Fibroblast of lung (primary cell): ENCODE measurements around the gene ELMOD3. TPM values are rescaled to one million over a fixed set of nuclear protein-coding genes. Genes with fewer than 3 reads are reported as not detected.

Experiments
- DNase-seq, 2 donors: peaks; one replicate each; pipeline versions ENCODE4 v3.0.0 to v3.0.0-alpha.2; 2010; ENCODE audit warnings: low read depth in 2 of 2
- H2AFZ ChIP-seq: 2 replicates; pipeline ENCODE4 v1.5.1; 2012; ENCODE audit warnings: low read length, control low read depth, inconsistent platforms
- H3K27ac ChIP-seq: 2 replicates; pipeline ENCODE4 v1.5.1; 2011; ENCODE audit warnings: low read length, control low read depth; ENCODE audit not compliant: insufficient read depth
- H3K27me3 ChIP-seq: 2 replicates; pipeline ENCODE4 v1.5.1; 2011; ENCODE audit warnings: mild to moderate bottlenecking, low read length; ENCODE audit not compliant: control insufficient read depth, insufficient read depth
- H3K36me3 ChIP-seq: 2 replicates; pipeline ENCODE4 v1.5.1; 2011; ENCODE audit warnings: low read length; ENCODE audit not compliant: control insufficient read depth, insufficient read depth
- H3K4me1 ChIP-seq: 2 replicates; pipeline ENCODE4 v1.5.1; 2011; ENCODE audit warnings: low read length; ENCODE audit not compliant: control insufficient read depth, insufficient read depth; ENCODE audit errors: extremely low read depth
- H3K4me2 ChIP-seq: 2 replicates; pipeline ENCODE4 v1.5.1; 2011; ENCODE audit warnings: low read length, control low read depth; ENCODE audit not compliant: insufficient read depth; ENCODE audit errors: extremely low read depth
- H3K4me3 ChIP-seq, 4 experiments: fragments of 200-600 bp in 1 of 4; sonication (generic) in 1 of 4; replicated peaks in 1 of 4; 2 replicates each; pipeline ENCODE4 v1.5.1; 2011 to 2016; ENCODE audit warnings: low read length in 4 of 4, low read depth in 3 of 4, mild to moderate bottlenecking in 3 of 4, control low read depth in 2 of 4, inconsistent platforms in 1 of 4, mixed read lengths in 1 of 4; ENCODE audit not compliant: insufficient read depth in 1 of 4; ENCODE audit errors: control extremely low read depth in 1 of 4
- H3K79me2 ChIP-seq: 2 replicates; pipeline ENCODE4 v1.5.1; 2012; ENCODE audit warnings: mild to moderate bottlenecking, low read length, inconsistent platforms; ENCODE audit not compliant: control insufficient read depth, insufficient read depth
- H3K9ac ChIP-seq: 2 replicates; pipeline ENCODE4 v1.5.1; 2011; ENCODE audit warnings: mild to moderate bottlenecking, low read length, control low read depth; ENCODE audit not compliant: insufficient read depth
- H3K9me3 ChIP-seq: 2 replicates; pipeline ENCODE4 v1.5.1; 2012; ENCODE audit warnings: low read depth, low read length; ENCODE audit not compliant: control insufficient read depth, insufficient read depth
- H4K20me1 ChIP-seq: 2 replicates; pipeline ENCODE4 v1.5.1; 2011; ENCODE audit warnings: low read length; ENCODE audit not compliant: control insufficient read depth, insufficient read depth; ENCODE audit errors: extremely low read depth
- EZH2 ChIP-seq: IDR thresholded peaks from 2 replicates; pipeline ENCODE4 v1.5.1; 2012; ENCODE audit warnings: low read length, control low read depth, mild to moderate bottlenecking; ENCODE audit errors: missing control alignments
- polyA plus RNA-seq, 2 donors: library from polyadenylated mRNA; depleted of rRNA in 1 of 2; stranded (reverse) in 1 of 2; unstranded in 1 of 2; fragments of >200 nt; gene quantifications; 2 replicates each; pipeline ENCODE4 v1.2.1, GENCODE V29; 2011 to 2012; ENCODE audit warnings: missing spikeins in 1 of 2
- total RNA-seq: library from RNA; depleted of rRNA; stranded (reverse); fragments of >200 nt; gene quantifications from 2 replicates; pipeline ENCODE4 v1.2.1, GENCODE V29; 2014
- TF ChIP-seq, protein P1 (sequence below), 2 donors: IDR thresholded peaks in 1 of 2; conservative IDR thresholded peaks in 1 of 2; 1 replicate in 1 of 2; 2 replicates in 1 of 2; pipeline ENCODE4 v1.5.1; 2011 to 2012; ENCODE audit warnings: low read length in 2 of 2, control low read depth in 1 of 2, inconsistent platforms in 1 of 2, low read depth in 1 of 2, mild to moderate bottlenecking in 1 of 2

The ELMOD3 gene
- total and polyA plus RNA-seq, 2 donors (not counting 1 experiment from before 2014, with no cell fraction given): 13.0 to 27.9 TPM

GRCh38 chr2:85397925-85398331 lies 43.4 kb downstream of the ELMOD3 start:
- H4K20me1 ChIP-seq: no peaks in the 10 kb centered on the region
- no peaks in the 10 kb centered on the region for H3K79me2 ChIP-seq
- H3K9ac ChIP-seq: no peak overlapping the region
- no peaks in the 10 kb centered on the region for H3K9me3 ChIP-seq
- DNase-seq: no peak
- H2AFZ ChIP-seq: no peak overlapping the region
- no peaks in the 10 kb centered on the region for H3K27me3 ChIP-seq
- H3K27ac ChIP-seq: no peak overlapping the region
- no peak for TF ChIP-seq EZH2
- TF ChIP-seq, protein P1, sequence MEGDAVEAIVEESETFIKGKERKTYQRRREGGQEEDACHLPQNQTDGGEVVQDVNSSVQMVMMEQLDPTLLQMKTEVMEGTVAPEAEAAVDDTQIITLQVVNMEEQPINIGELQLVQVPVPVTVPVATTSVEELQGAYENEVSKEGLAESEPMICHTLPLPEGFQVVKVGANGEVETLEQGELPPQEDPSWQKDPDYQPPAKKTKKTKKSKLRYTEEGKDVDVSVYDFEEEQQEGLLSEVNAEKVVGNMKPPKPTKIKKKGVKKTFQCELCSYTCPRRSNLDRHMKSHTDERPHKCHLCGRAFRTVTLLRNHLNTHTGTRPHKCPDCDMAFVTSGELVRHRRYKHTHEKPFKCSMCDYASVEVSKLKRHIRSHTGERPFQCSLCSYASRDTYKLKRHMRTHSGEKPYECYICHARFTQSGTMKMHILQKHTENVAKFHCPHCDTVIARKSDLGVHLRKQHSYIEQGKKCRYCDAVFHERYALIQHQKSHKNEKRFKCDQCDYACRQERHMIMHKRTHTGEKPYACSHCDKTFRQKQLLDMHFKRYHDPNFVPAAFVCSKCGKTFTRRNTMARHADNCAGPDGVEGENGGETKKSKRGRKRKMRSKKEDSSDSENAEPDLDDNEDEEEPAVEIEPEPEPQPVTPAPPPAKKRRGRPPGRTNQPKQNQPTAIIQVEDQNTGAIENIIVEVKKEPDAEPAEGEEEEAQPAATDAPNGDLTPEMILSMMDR (conservative IDR thresholded peaks at IDR 0.05 in 1 of 2, IDR thresholded peaks at IDR 0.05 in 1 of 2; ENCODE audit: low read depth in 1 of 2, low read length in 2 of 2): no peak
- no peak overlapping the region for H3K4me2 ChIP-seq
- H3K36me3 ChIP-seq: peaks cover 2% of the 10 kb centered on the region
- H3K4me3 ChIP-seq: no peak overlapping the region
- peaks cover 8% of the 10 kb centered on the region for H3K4me1 ChIP-seq

- H3K9ac ChIP-seq: no peak overlapping the region
- H3K27ac ChIP-seq: no peak overlapping the region
- TF ChIP-seq, protein P1 (conservative IDR thresholded peaks at IDR 0.05 in 1 of 2, IDR thresholded peaks at IDR 0.05 in 1 of 2; ENCODE audit: low read depth in 1 of 2, low read length in 2 of 2): no peak
- no peak for TF ChIP-seq EZH2
- H3K4me3 ChIP-seq: no peak overlapping the region
- H3K4me1 ChIP-seq: peaks cover 8% of the 10 kb centered on the region
- no peaks in the 10 kb centered on the region for H3K9me3 ChIP-seq
- no peaks in the 10 kb centered on the region for H4K20me1 ChIP-seq
- no peaks in the 10 kb centered on the region for H3K27me3 ChIP-seq
- no peak overlapping the region for H3K4me2 ChIP-seq
- peaks cover 2% of the 10 kb centered on the region for H3K36me3 ChIP-seq
- DNase-seq: no peak
- H3K79me2 ChIP-seq: no peaks in the 10 kb centered on the region
- H2AFZ ChIP-seq: no peak overlapping the region
These were observed 44.0 kb downstream of the ELMOD3 start for GRCh38 chr2:85398426-85399182.

GRCh38 chr2:85399183-85399455 lies 44.5 kb downstream of the ELMOD3 start:
- Histone ChIP-seq H3K27ac (no peak overlapping the region), H2AFZ (no peak overlapping the region), H3K9ac (no peak overlapping the region)

More at GRCh38 chr2:85399183-85399455, 44.5 kb downstream of the ELMOD3 start:
- no peaks in the 10 kb centered on the region for H4K20me1 ChIP-seq
- no peaks in the 10 kb centered on the region for H3K9me3 ChIP-seq
- H3K4me1 ChIP-seq: peaks cover 4% of the 10 kb centered on the region
- peaks cover 2% of the 10 kb centered on the region for H3K36me3 ChIP-seq
- DNase-seq: no peak
- H3K79me2 ChIP-seq: no peaks in the 10 kb centered on the region
- H3K27me3 ChIP-seq: no peaks in the 10 kb centered on the region
- no peak overlapping the region for H3K4me2 ChIP-seq
- H3K4me3 ChIP-seq: no peak overlapping the region
- TF ChIP-seq, protein P1 (conservative IDR thresholded peaks at IDR 0.05 in 1 of 2, IDR thresholded peaks at IDR 0.05 in 1 of 2; ENCODE audit: low read depth in 1 of 2, low read length in 2 of 2): no peak
- TF ChIP-seq EZH2: no peak
